ENCODE measurements around the gene RAP1B.
A peak's percentile ranks its signal among the peaks of the same experiment; 100 is the strongest.

RAP1B gene

GRCh38 chr12:68610370-68611093 is at the start of gene RAP1B:
Gene RAP1B (plus strand): TSS chr12:68610899. CDS start chr12:68648725, 37,826 bp downstream.
- DNase-seq = peak; percentile 86 to 92 (median 87)

DNA sequence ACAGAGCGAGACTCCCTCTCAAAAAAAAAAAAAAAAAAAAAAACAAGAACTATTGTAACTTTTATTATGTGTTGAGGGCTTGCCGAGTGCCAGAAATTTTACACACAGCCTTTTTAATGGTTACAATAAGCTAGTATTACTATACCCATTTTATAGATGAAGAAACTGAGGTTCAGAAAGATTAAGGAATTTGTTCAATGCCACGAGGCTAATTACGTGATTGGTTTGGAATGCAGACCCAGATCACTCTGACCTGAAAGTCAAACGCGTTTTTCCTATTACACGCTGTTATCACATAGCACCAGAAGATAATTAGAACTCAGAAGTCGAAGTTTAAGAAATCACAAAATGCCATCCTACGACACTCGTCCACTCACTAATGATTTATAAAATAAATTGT is 48.9 kb upstream of the RAP1B start:
- DNase-seq = no peak

- DNase-seq = no peak
Observed at GRCh38 chr12:68564166-68564565, 46.5 kb upstream of the RAP1B start.

- DNase-seq = no peak
Observed at GRCh38 chr12:68565391-68565903, 45.3 kb upstream of the RAP1B start.

DNA sequence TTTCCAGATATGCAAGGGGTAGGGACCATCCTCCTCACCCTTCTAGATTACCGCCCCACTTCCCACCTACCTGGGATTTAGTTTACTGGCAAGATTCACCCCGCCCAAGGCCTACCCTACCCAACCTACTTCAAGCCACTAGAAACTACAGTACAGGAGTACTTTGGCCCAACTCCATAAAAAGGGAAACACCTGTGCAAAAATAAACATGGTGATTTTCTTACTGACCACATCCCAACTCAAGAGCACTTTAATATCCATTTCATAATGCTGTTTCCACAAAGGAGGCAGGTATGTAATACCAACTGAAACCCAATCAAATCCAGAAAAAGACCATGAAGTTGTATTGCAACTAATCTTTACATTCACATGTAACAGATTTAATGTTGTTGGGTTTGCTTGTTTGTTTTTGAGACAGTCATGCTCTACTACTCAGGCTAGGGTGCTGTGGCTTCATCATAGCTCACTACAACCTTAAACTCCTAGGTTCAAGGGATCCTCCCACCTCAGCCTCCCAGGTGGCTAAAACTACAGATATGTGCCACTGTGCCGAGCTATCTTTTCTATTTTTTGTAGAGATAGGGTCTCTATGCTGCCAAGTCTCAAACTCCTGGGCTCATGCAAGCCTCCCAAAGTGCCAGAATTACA is 41.7 kb upstream of the RAP1B start:
- DNase-seq = no peak

DNA sequence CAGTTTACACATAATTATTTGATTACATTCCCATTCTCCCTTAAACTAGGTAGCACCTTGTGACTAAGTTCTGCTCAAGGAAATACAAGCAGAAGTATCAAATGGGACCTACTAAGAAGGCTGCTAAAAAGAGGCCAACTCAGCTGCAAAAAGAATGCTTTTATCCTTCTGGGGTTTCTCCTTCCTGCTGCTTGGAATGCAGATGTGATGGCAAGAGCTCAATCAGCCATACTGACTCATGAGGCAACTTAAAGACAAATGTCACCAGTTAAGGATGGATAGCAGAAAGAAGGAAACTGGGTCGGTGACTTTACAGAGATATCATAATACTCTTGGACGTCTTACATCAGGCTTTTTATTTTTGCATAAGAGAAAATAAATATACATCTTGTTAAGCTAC is 38.0 kb upstream of the RAP1B start:
- DNase-seq = no peak

DNA sequence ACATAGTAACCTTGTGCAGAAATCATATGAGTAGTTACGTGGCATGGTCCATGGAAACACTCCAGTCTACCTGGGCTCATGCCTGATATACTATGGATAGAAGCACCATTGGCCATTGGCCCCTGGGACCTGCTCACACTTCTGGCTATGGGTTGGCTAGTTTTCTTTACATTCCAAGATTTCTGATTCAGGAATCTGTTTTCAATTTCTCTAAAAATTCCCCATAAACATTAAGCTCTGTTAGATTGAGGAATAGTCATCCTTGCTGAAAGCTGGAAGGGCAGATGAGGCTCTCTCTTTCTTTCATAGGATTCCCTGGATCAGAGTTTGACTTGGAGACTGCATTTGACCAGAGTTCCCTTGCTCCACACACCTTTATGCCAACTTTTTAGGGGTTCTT is 37.3 kb upstream of the RAP1B start:
- no peak for DNase-seq

DNA sequence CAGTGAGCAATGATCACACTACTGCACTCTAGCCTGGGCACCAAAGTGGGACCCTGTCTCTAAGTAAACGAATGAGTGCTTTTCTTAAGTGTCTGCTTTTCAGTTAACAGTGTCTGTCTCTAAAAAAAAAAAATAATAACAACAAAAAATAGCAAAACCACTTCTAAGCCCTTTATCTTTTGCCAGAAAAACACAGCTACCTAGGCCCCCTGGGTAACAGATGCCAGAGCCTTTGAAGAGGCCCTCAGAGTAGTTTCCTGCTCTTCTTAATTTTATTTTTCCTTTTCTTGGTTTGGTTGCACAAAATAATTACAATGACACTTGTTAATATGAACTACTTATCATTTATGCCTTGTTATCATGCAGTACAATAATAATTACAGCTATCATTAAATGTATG is 32.8 kb upstream of the RAP1B start:
- DNase-seq = peak in 2 of 6 experiments; percentile 9 to 10

GRCh38 chr12:68578765-68579164 is 31.9 kb upstream of the RAP1B start:
- DNase-seq = no peak

GRCh38 chr12:68579254-68579653 is 31.4 kb upstream of the RAP1B start:
- DNase-seq = peak in 1 of 6 experiments; percentile 23

DNA sequence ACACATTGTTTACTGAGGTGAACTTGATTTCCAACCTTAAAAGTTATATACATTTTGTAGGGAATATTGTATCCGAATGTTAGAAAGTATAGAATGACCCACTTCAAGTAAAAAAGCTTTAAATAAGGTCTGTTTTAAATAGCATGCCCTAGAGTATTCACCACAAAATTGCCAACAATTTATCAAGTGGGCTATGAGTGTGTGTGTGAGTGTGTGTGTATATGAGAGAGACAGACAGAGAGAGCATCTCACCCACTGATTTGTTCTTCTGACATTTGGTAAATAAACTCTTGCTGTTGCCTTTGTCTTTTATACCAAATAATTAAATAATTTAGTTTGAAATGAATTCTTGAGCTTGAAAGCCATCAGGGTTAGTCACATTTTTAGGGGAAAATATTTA is 29.8 kb upstream of the RAP1B start:
- DNase-seq = no peak

- DNase-seq = no peak
Observed at GRCh38 chr12:68581926-68582325, 28.8 kb upstream of the RAP1B start.

GRCh38 chr12:68585966-68586365 is 24.7 kb upstream of the RAP1B start:
- no peak for DNase-seq

GRCh38 chr12:68587448-68587873 is 23.2 kb upstream of the RAP1B start:
- peak in 4 of 6 experiments; percentile 10 to 51 (median 48) for DNase-seq

DNA sequence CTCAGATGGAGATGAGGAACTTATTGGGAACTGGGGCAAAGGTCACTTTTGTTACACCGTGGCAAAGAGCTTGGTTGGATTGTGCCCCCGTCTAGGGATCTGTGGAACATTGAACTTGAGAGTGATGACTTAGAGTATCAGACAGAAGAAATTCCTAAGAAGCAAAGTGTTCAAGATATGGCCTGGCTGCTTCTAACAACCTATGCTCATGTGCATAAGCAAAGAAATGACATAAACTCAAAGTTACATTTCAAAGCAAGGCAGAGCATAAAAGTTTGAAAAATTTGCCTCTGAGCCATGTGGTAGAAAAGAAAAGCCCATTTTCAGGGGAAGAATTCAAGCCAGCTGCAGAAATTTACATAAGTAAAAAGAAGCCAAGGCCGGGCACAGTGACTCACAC is 21.5 kb upstream of the RAP1B start:
- peak in 1 of 6 experiments; percentile 8 for DNase-seq

- peak; percentile 8 to 86 (median 64) for DNase-seq
Observed at GRCh38 chr12:68591734-68592418, 18.8 kb upstream of the RAP1B start.

GRCh38 chr12:68595241-68595640 is 15.5 kb upstream of the RAP1B start:
- DNase-seq = no peak

GRCh38 chr12:68601767-68602166 is 8.9 kb upstream of the RAP1B start:
- DNase-seq = no peak

DNA sequence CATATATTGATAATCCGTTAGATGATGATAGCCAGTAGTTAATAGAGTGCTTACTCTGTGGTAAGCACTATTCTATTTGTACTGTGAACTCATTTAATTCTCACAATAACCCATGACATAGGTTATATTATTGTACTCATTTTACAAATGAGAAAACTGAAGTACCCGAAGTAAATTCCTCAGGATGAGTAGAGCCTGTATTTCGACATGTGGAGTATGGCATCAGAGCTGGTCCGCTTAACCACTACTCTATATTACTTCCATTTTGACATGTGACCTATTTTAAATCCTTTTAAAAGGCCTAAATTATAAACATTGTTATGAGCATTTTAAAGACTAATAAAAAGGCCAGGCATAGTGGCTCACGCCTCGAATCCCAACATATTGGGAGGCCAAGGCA is 8.0 kb upstream of the RAP1B start:
- no peak for DNase-seq

DNA sequence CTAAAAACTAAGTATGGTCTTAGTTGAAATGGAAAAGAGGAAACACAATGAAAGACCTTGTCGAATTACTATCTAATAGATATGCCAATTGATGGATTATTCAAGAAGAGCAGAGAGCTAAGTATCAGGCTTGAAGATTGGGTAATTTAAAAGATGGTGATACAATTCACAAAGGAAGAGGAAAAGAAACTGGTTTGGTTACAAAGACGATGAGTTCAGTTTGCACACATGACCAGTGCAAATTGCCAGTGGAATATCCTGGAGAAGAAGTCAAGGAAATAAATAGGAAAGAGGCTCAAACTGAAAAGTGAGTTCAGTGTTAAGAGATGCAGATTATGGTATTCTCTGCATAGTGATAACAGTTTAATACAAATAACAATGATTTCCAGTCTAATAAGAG is 2.5 kb upstream of the RAP1B start:
- no peak for DNase-seq

DNA sequence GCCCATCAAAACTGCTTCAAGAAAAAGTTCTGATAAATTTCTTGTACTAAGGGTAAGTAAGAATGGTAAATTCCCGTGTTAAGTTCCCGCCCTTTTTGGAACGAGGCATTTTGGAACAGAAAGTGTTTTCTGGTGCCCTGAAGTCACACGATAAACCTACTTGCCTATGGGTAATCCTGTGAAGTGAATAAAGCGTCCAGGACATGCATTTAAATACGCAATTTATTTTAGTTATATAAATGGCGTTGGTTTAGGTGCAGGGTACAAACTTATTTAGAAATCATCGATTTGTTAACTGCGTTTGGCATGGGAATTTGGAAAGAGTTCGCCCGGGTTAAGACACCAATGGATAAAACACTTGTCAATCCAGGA is 715 bp upstream of the RAP1B start:
- DNase-seq = peak in 2 of 6 experiments; percentile 9 to 45

- peak; percentile 41 to 65 (median 52) for DNase-seq
Observed at GRCh38 chr12:68611094-68611805, 551 bp downstream of the RAP1B start.

GRCh38 chr12:68611806-68612160 is 1.1 kb downstream of the RAP1B start:
- no peak for DNase-seq
